ENCODE measurements around the gene TMEM39A. TPM values are rescaled to one million over a fixed set of nuclear protein-coding genes. Genes with fewer than 3 reads are reported as not detected.

Gene TMEM39A
- total RNA-seq, 1 experiment from 2014 or later, result 40.2 TPM

- H3K4me3 ChIP-seq (replicated peaks in 1 of 2; ENCODE audit: low read depth in 1 of 2, low read length in 2 of 2), result no peak overlapping the region
- ChIA-PET POLR2A (no interaction called here), RAD21 (ENCODE audit: low non-redundant PET in 1 of 2, low total read pairs in 2 of 2, uncharacterized antibody in 2 of 2, unreplicated experiment in 2 of 2) (no interaction called here), CTCF (no interaction called here)
- no peaks in the 10 kb centered on the region for H3K4me1 ChIP-seq (ENCODE audit: control insufficient read depth in 1 of 2, insufficient read depth in 2 of 2, low read length in 2 of 2)
- H3K9me2 ChIP-seq (ENCODE audit: insufficient read depth), result no peaks in the 10 kb centered on the region
- TF ChIP-seq ELF1 (IDR thresholded peaks at IDR 0.05; ENCODE audit: borderline replicate concordance, low read depth) (no peak), TCF7L2 (IDR thresholded peaks at IDR 0.05; ENCODE audit: borderline replicate concordance, extremely low read depth, insufficient read depth, insufficient read length) (no peak), POLR2AphosphoS5 (IDR thresholded peaks at IDR 0.05; ENCODE audit: low read depth, low read length) (no peak), ZFX (IDR thresholded peaks at IDR 0.05) (no peak), ZBTB33 (IDR thresholded peaks at IDR 0.05; ENCODE audit: extremely low read depth, insufficient replicate concordance, low read length) (no peak), SIN3A (IDR thresholded peaks at IDR 0.05; ENCODE audit: low read depth) (no peak)
- no peaks in the 10 kb centered on the region for H4K20me1 ChIP-seq (ENCODE audit: insufficient read depth)
- intact Hi-C loops (cut with micrococcal nuclease), result no loop called here
- no peak overlapping the region for H2AFZ ChIP-seq (ENCODE audit: low read depth, low read length, poor library complexity, severe bottlenecking)
- H3K36me3 ChIP-seq (ENCODE audit: control insufficient read depth in 1 of 2, insufficient read depth in 2 of 2, low read length in 2 of 2), result no peaks in the 10 kb centered on the region
- H3K27me3 ChIP-seq (ENCODE audit: insufficient read depth, low read length), result no peaks in the 10 kb centered on the region
- no peak overlapping the region for H3K27ac ChIP-seq (ENCODE audit: low read depth, low read length)
- no peak overlapping the region for H3K4me2 ChIP-seq (ENCODE audit: low read length)
- H3K9me3 ChIP-seq (ENCODE audit: control insufficient read depth in 1 of 2, insufficient read depth in 1 of 2, low read depth in 1 of 2, low read length in 2 of 2), result no peaks in the 10 kb centered on the region
- DNase-seq (ENCODE audit: low read depth, low spot score) (no peak), ATAC-seq (no peak)
- H3K79me2 ChIP-seq (ENCODE audit: insufficient read depth, low read length), result no peaks in the 10 kb centered on the region
- BruUV-seq (replicated peaks), result no TSS peak
- no peak overlapping the region for H3K9ac ChIP-seq (ENCODE audit: low read length)
These were observed 45.5 kb downstream of the TMEM39A start for GRCh38 chr3:119417771-119418512.

GRCh38 chr3:119416873-119417272 lies 46.5 kb downstream of the TMEM39A start:
- CTCF ChIA-PET, result no interaction called here
- Histone ChIP-seq H3K9me2 (ENCODE audit: insufficient read depth) (no peaks in the 10 kb centered on the region), H3K4me3 (replicated peaks in 1 of 2; ENCODE audit: low read depth in 1 of 2, low read length in 2 of 2) (no peak overlapping the region), H3K4me2 (ENCODE audit: low read length) (no peak overlapping the region), H4K20me1 (ENCODE audit: insufficient read depth) (no peaks in the 10 kb centered on the region), H2AFZ (ENCODE audit: low read depth, low read length, poor library complexity, severe bottlenecking) (no peak overlapping the region), H3K27ac (ENCODE audit: low read depth, low read length) (no peak overlapping the region), H3K9ac (ENCODE audit: low read length) (no peak overlapping the region), H3K9me3 (ENCODE audit: control insufficient read depth in 1 of 2, insufficient read depth in 1 of 2, low read depth in 1 of 2, low read length in 2 of 2) (no peaks in the 10 kb centered on the region), H3K36me3 (ENCODE audit: control insufficient read depth in 1 of 2, insufficient read depth in 2 of 2, low read length in 2 of 2) (no peaks in the 10 kb centered on the region), H3K4me1 (ENCODE audit: control insufficient read depth in 1 of 2, insufficient read depth in 2 of 2, low read length in 2 of 2) (no peaks in the 10 kb centered on the region), H3K79me2 (ENCODE audit: insufficient read depth, low read length) (no peaks in the 10 kb centered on the region), H3K27me3 (ENCODE audit: insufficient read depth, low read length) (no peaks in the 10 kb centered on the region)
- TF ChIP-seq REST (IDR thresholded peaks at IDR 0.05; ENCODE audit: low read depth), result no peak
- TF ChIP-seq YY1 (IDR thresholded peaks at IDR 0.05; ENCODE audit: extremely low read depth, insufficient replicate concordance, low read depth, low read length), result no peak
- no peak for TF ChIP-seq POLR2AphosphoS5 (IDR thresholded peaks at IDR 0.05; ENCODE audit: low read depth, low read length)
- no peak for TF ChIP-seq RAD21 (IDR thresholded peaks at IDR 0.05; ENCODE audit: low read depth)
- TF ChIP-seq MAX (IDR thresholded peaks at IDR 0.05), result no peak
- no peak for TF ChIP-seq FOSL1 (IDR thresholded peaks at IDR 0.05; ENCODE audit: low read depth)
- no peak for TF ChIP-seq TCF7L2 (IDR thresholded peaks at IDR 0.05; ENCODE audit: borderline replicate concordance, extremely low read depth, insufficient read depth, insufficient read length)
- RAD21 ChIA-PET (ENCODE audit: low non-redundant PET in 1 of 2, low total read pairs in 2 of 2, uncharacterized antibody in 2 of 2, unreplicated experiment in 2 of 2), result no interaction called here
- no TSS peak for BruUV-seq (replicated peaks)
- intact Hi-C loops (cut with micrococcal nuclease), result no loop called here
- DNase-seq (ENCODE audit: low read depth, low spot score), result no peak
- ATAC-seq, result no peak
- POLR2A ChIA-PET, result no interaction called here
